Smooth muscle cell of the coronary artery (primary cell): ENCODE measurements around the gene CUL5. TPM values are rescaled to one million over a fixed set of nuclear protein-coding genes. Genes with fewer than 3 reads are reported as not detected.

Experiments
- total RNA-seq: library from RNA; depleted of rRNA; stranded (reverse); fragments of >200 nt; gene quantifications from 2 replicates; pipeline ENCODE4 v1.2.3, GENCODE V29; 2014; ENCODE audit warnings: low replicate concordance

The CUL5 gene
- 17.6 and 29.2 TPM in 2 replicates for total RNA-seq

DNA sequence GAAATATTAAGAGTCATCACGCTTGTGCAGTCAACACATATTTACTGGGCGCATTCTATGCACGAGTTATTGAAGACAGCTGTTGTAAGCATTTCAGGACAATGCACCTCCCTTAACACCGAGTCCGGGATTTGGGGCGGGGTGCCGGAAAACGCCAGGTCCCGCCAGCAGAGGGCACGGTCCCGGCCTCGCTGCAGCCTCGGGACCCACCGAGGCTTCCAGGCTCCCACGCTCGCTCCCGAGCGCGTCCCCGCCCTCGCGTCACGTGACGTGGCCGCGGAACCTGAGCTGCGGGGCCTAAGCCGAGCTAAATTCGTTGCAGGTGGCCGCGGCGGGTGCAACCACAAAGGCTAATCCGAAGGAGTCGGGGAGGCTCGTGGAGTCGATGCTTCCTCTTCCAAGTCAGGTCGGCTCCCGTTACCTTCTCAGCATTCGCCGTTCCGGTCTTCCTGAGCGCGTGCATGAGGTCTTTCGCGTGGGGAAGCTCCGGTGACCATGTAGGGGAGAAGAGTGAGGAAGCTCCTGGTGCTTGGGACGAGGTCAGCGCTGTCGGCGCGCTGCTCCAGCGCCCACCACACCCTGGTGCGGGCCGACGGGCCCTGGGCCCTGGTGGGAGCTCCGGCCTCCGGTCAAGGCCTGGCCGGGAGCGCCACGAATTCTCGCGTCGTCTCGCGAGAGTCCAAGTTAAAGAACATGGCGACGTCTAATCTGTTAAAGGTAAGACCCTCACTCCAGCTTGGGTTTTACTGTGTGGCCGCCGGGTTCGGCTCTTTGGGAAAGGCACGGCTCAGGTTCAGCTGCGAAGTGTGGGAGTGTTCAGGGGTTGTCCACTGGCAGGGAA lies at the start of gene CUL5:
CUL5 (plus strand) TSS at position 243 of the 841 bp plus-strand sequence; CDS start at position 694, 451 bp downstream.

DNA sequence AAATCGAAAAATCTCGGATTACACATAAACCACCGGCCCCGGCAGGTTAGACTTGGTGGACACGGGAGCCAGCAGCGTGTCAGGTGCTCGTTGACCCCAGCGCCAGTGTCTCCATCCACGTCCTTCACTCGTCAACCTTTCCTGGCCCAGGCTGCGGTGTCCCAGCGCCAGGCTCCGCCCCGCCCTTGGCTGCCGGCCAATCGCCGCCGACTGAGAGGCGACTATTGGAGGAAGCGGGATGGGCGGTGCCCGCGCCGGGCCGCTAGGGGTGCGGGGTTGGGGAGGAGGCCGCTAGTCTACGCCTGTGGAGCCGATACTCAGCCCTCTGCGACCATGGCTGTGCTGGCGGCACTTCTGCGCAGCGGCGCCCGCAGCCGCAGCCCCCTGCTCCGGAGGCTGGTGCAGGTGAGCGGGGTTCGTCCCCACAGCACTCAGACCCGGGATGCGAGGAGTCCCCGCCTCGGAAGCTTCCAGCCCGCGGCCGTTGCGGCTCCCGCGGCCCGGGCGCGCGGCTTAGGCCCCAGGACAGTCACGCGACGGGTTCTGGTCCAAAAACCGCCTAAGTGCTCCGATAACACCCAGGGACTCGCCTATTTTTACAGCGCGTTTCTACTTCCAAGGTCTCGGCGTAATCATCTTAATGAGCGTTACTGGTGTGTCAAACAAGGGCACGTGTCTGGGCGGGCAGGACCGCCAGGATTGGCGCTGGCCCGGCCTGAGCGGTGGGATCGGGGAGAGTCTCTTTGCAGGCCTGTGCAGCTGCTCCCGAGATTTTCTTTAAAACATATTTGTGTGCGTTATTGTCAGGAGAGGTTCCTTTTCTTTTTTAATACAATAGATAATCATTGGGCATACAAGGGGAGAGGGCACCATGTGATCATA lies 112.8 kb downstream of the CUL5 start, which contains the start of gene ACAT1:
ACAT1 (plus strand) TSS at position 294 of the 882 bp plus-strand sequence; CDS start at position 334, 40 bp downstream.

Other genes with a start within 250 kb of the CUL5 start
- gene SLC35F2, start 150.1 kb upstream of the CUL5 start, total RNA-seq: 4.1 and 23.5 TPM in 2 replicates
- gene RAB39A, start 80.5 kb upstream of the CUL5 start, total RNA-seq: not detected in 2 replicates
- 83.1 and 236 TPM in 2 replicates for gene ACAT1, start 112.7 kb downstream of the CUL5 start, total RNA-seq
- 6.8 and 9.6 TPM in 2 replicates for gene NPAT, start 213.7 kb downstream of the CUL5 start, total RNA-seq
- gene ATM, start 214.2 kb downstream of the CUL5 start, total RNA-seq: 97.9 and 215 TPM in 2 replicates